Neutrophil (primary cell): Measurements from ENCODE around the gene MPHOSPH6.

ENCODE experiments used
- H3K27ac ChIP-seq: fragments of 200-600 bp; sonication (generic); 2 replicates; pipeline ENCODE4 v1.5.1; 2016; ENCODE audit warnings: mild to moderate bottlenecking, moderate library complexity
- H3K27me3 ChIP-seq: fragments of 200-600 bp; sonication (generic); 2 replicates; pipeline ENCODE4 v1.6.0; 2016; ENCODE audit warnings: mild to moderate bottlenecking
- H3K36me3 ChIP-seq: fragments of 200-600 bp; sonication (generic); 2 replicates; pipeline ENCODE4 v1.5.1; 2017
- H3K4me1 ChIP-seq, 2 experiments: fragments of 200-600 bp in 1 of 2; sonication (generic) in 1 of 2; 1 replicate in 1 of 2; 2 replicates in 1 of 2; pipeline versions ENCODE4 v1.5.1 to v1.6.1; 2013 to 2016; ENCODE audit warnings: low read depth in 1 of 2, low read length in 1 of 2, mild to moderate bottlenecking in 1 of 2, moderate library complexity in 1 of 2; ENCODE audit not compliant: control insufficient read depth in 1 of 2, insufficient read depth in 1 of 2
- H3K4me3 ChIP-seq, 2 experiments: fragments of 200-600 bp in 1 of 2; sonication (generic) in 1 of 2; 1 replicate in 1 of 2; 2 replicates in 1 of 2; pipeline ENCODE4 v1.5.1; 2013 to 2016; ENCODE audit warnings: low read depth in 1 of 2, low read length in 1 of 2, mild to moderate bottlenecking in 1 of 2, moderate library complexity in 1 of 2
- H3K9me3 ChIP-seq: fragments of 200-600 bp; sonication (generic); 2 replicates; pipeline ENCODE4 v1.5.1; 2016
- TF ChIP-seq, protein P1 (sequence below): fragments of 200-600 bp; sonication (generic); IDR thresholded peaks from 2 replicates; pipeline ENCODE4 v1.5.1; 2016; ENCODE audit warnings: antibody characterized with exemption

The MPHOSPH6 gene

DNA sequence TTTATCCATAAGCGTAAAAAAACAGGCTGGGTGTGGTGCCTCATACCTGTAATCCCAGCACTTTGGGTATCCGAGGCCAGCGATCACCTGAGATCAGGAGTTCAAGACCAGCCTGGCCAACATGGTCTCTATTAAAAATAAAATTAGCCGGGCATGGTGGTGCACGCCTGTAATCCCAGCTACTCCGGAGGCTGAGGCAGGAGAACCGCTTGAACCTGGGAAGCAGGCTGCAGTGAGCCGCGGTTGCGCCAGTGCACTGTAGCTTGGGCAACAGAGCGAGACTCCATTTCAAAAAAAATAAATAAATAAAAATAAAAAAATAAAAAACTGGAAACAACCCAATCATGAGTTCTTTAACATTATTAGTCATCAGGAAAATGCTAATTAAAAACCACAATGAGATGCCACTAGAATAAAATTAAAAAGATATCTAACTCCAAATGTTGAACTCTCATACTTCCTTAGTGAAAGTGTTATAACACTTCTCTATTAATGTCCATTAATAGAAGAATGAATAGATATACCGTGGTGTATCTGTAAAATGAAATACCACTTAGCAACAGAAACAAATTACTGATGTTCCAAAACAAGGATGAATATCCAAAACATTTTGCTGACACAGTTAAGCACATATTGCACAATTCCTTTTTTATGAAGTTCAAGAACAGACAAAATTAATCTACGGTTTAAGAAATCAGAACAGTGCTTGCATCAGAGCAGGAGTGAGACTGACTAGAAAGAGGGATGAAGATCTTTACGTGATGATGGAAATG lies 13.1 kb downstream of the MPHOSPH6 start:
- H3K4me3 ChIP-seq: no peak overlapping the region
- TF ChIP-seq, protein P1, sequence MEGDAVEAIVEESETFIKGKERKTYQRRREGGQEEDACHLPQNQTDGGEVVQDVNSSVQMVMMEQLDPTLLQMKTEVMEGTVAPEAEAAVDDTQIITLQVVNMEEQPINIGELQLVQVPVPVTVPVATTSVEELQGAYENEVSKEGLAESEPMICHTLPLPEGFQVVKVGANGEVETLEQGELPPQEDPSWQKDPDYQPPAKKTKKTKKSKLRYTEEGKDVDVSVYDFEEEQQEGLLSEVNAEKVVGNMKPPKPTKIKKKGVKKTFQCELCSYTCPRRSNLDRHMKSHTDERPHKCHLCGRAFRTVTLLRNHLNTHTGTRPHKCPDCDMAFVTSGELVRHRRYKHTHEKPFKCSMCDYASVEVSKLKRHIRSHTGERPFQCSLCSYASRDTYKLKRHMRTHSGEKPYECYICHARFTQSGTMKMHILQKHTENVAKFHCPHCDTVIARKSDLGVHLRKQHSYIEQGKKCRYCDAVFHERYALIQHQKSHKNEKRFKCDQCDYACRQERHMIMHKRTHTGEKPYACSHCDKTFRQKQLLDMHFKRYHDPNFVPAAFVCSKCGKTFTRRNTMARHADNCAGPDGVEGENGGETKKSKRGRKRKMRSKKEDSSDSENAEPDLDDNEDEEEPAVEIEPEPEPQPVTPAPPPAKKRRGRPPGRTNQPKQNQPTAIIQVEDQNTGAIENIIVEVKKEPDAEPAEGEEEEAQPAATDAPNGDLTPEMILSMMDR: no peak
- no peaks in the 10 kb centered on the region for H3K27me3 ChIP-seq
- H3K36me3 ChIP-seq: peaks cover 24% of the 10 kb centered on the region
- no peaks in the 10 kb centered on the region for H3K4me1 ChIP-seq
- no peaks in the 10 kb centered on the region for H3K9me3 ChIP-seq
- H3K27ac ChIP-seq: no peak overlapping the region

DNA sequence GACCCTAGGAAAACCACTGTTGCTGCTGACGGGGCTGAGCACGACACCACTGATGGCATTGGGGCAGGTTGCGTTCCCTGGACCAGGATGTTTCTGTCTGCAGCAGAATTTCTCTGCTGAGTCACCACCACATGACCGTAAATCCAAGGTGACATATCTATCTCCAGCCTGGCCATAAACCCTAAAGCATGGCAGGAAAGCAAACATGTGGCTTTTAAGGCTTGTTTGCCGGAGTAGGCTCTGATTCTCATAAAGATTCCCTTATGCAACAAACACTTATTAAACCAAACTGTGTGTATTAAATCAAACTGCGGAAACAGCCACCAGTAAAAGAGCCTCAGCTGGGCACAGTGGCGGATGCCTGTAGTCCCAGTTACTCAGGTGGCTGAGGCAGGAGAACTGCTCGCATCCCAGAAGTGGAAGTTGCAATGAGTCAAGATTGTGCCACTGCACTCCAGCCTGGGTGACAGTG lies 17.3 kb downstream of the MPHOSPH6 start:
- no peak overlapping the region for H3K4me3 ChIP-seq
- no peaks in the 10 kb centered on the region for H3K27me3 ChIP-seq
- no peak overlapping the region for H3K27ac ChIP-seq
- no peaks in the 10 kb centered on the region for H3K9me3 ChIP-seq
- TF ChIP-seq, protein P1: no peak
- no peaks in the 10 kb centered on the region for H3K4me1 ChIP-seq
- H3K36me3 ChIP-seq: peaks cover 17% of the 10 kb centered on the region

DNA sequence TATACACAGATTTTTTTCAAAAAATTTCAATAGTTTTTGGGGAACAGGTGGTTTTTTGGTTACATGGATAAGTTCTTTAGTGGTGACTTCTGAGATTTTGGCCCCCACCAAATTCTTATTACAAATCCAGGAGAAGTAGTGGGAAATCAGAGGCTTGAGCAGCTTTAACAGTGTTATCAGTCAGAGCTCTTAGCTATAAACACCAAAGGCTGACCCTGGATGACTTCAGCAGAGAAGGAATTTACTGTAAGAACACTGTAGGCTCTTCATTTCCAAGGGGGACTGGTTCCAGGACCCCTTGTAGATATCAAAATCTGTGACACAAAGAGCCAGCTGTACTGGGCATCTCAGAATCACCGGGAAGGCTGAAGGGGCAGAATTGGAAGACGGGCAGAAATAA lies 17.8 kb downstream of the MPHOSPH6 start:
- Histone ChIP-seq H3K9me3 (no peaks in the 10 kb centered on the region), H3K27me3 (no peaks in the 10 kb centered on the region), H3K27ac (no peak overlapping the region), H3K4me1 (no peaks in the 10 kb centered on the region), H3K36me3 (peaks cover 22% of the 10 kb centered on the region), H3K4me3 (no peak overlapping the region)
- TF ChIP-seq, protein P1: no peak

DNA sequence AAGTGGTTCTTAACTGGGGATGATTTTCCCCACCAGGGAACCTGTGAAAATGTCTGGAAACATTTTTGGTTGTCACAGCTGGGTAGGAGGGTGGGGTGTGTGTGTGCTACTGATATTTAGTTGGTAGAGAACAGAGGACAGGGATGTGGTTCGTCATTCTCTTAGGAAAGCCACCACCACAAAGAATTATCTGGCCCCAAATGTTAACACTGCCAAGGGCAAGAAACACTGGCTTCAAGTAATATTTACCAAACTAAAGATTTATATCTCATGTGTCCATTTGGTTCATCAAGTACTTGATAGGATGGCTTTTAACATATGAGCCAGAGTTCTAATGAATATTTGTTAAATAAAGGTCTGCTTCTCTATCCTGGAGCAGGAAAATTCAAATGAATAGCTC lies 19.5 kb downstream of the MPHOSPH6 start:
- Histone ChIP-seq H3K27ac (no peak overlapping the region), H3K9me3 (no peaks in the 10 kb centered on the region), H3K4me1 (no peaks in the 10 kb centered on the region), H3K36me3 (peaks cover 28% of the 10 kb centered on the region), H3K27me3 (no peaks in the 10 kb centered on the region), H3K4me3 (no peak overlapping the region)
- TF ChIP-seq, protein P1: no peak

DNA sequence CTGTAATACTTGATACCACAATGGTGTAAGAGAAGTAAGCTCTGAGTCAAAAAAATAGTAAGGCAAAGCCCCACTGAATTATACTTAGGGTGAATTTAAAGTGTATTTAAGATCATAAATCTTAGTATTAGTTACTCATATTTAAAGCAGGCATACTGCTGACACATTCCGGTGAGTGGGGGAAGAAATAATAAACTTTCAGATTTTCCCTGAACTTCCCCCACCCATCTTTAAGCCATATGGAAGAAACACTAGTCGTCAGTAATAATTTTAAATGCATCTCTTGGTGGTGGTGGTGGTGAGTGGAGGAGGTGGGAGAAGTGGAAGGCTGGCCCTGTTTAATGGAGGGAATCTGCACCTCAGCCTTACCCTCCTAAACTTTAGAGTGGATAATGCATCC lies 20.5 kb downstream of the MPHOSPH6 start:
- H3K4me1 ChIP-seq: no peaks in the 10 kb centered on the region
- no peak overlapping the region for H3K27ac ChIP-seq
- TF ChIP-seq, protein P1: no peak

More for the DNA sequence above, 20.5 kb downstream of the MPHOSPH6 start:
- Histone ChIP-seq H3K9me3 (no peaks in the 10 kb centered on the region), H3K36me3 (peaks cover 28% of the 10 kb centered on the region), H3K4me3 (no peak overlapping the region), H3K27me3 (no peaks in the 10 kb centered on the region)
